ENCODE data around the gene DLEC1. TPM values are rescaled to one million over a fixed set of nuclear protein-coding genes. Genes with fewer than 3 reads are reported as not detected.
A peak's percentile ranks its signal among the peaks of the same experiment; 100 is the strongest.

The DLEC1 gene
- total and polyA plus RNA-seq, 2 of the 4 experiments (the other 2 are of a cell fraction), result 0.03 TPM; not detected in 1

DNA sequence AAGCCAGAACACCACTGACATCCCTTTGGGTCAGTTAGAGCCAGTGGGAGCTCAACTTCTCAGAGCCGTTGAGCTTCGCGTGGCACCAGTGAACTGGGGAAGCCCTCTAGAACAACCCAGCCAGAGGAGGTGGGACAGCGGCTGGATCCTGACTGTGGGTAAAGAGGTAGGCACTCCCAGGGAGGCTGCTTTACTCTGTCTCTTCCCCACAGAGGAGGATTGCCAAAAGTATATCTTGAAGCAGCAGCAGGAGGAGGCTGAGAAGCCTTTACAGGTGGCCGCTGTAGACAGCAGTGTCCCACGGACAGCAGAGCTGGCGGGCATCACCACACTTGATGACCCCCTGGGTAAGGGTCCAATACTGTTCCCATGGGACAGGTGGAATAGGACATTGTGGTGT is 100.6 kb downstream of the DLEC1 start:
- peak overlapping the region; percentile 96; the same call in 1 of the 2 replicates for H3K4me3 ChIP-seq (ENCODE audit: insufficient read depth, low read depth, low read length)
- peak overlapping the region; percentile 89 for H2AK9ac ChIP-seq (replicated peaks; ENCODE audit: low read depth, low read length, poor library complexity)
- peak overlapping the region; percentile 96 for H2AFZ ChIP-seq (replicated peaks; ENCODE audit: low read length, poor library complexity)
- H3K4ac ChIP-seq (ENCODE audit: low read depth, low read length), result peak overlapping the region; percentile 95; the same call in 1 of the 2 replicates
- POLR2A ChIA-PET (ENCODE audit: unreplicated experiment), result interaction anchor here (0.8 kb wide), 1 partner anchor 25 kb away, joined by 3 read pairs; the partner anchor contains the start of gene OXSR1
- H4K20me1 ChIP-seq (ENCODE audit: insufficient read depth, low read length), result no peaks in the 10 kb centered on the region
- H3K79me1 ChIP-seq (ENCODE audit: low read depth in 1 of 2, low read length in 2 of 2), result peaks cover 27 to 63% of the 10 kb centered on the region in 2 experiments
- ATAC-seq (ENCODE audit: low read depth) (no peak), DNase-seq (no peak)
- H3K23ac ChIP-seq (ENCODE audit: low read depth, low read length), result peak overlapping the region; percentile 66; the same call in 1 of the 2 replicates
- in situ Hi-C loops (cut with MboI; ENCODE audit: low sequenced_read_pairs), result loop anchor here (10.0 kb wide), 1 partner anchor 345 kb away; no protein-coding TSS in a partner anchor
- H3K36me3 ChIP-seq (ENCODE audit: control insufficient read depth, insufficient read depth, low read length), result peaks cover 19% of the 10 kb centered on the region
- H3K14ac ChIP-seq (replicated peaks; ENCODE audit: low read depth, low read length), result peak overlapping the region; percentile 73
- intact Hi-C loops (cut with micrococcal nuclease), result loop anchor here (2.0 kb wide), 1 partner anchor 57 kb away; no protein-coding TSS in a partner anchor
- H3K27me3 ChIP-seq (ENCODE audit: control insufficient read depth, insufficient read depth, low read length), result no peaks in the 10 kb centered on the region
- H3K27ac ChIP-seq (ENCODE audit: insufficient read depth, low read length), result no peak overlapping the region
- no peak overlapping the region for H2BK15ac ChIP-seq (ENCODE audit: low read depth, low read length)
- BruUV-seq (replicated peaks), result no TSS peak
- peaks cover 24% of the 10 kb centered on the region for H3K9me1 ChIP-seq (ENCODE audit: insufficient read depth, low read length)
- no peak overlapping the region for H4K5ac ChIP-seq (ENCODE audit: low read depth, low read length)
- dilution Hi-C loops (cut with HindIII; ENCODE audit: low sequenced_read_pairs, unreplicated experiment), result no loop called here
- H3K9me3 ChIP-seq (ENCODE audit: control insufficient read depth, insufficient read depth, low read length), result no peaks in the 10 kb centered on the region
- no peak overlapping the region for H2BK120ac ChIP-seq (ENCODE audit: low read depth, low read length)
- peak overlapping the region in 1 of 2 experiments; percentile 90; a peak in 3 of 4 replicates for H4K8ac ChIP-seq (ENCODE audit: low read depth in 2 of 2, low read length in 2 of 2)
- 0 out of 2 replicates have a peak overlapping the region, but pooled peaks have one; percentile 95 for H3K9ac ChIP-seq (ENCODE audit: low read depth, low read length)
- H3K4me1 ChIP-seq (ENCODE audit: control insufficient read depth, insufficient read depth, low read length), result peaks cover 13% of the 10 kb centered on the region
- no peak overlapping the region for H2BK5ac ChIP-seq (ENCODE audit: low read depth, low read length, poor library complexity, severe bottlenecking)
- CTCF ChIA-PET, result interaction anchor here (0.6 kb wide), 1 partner anchor 159 kb away, joined by 3 read pairs; no protein-coding TSS in a partner anchor
- H3K18ac ChIP-seq (ENCODE audit: low read depth, low read length), result no peak overlapping the region
- no peak overlapping the region; the same call in 1 of the 2 replicates for H2AK5ac ChIP-seq (ENCODE audit: low read depth, low read length)
- no CpG with 5 or more reads among the region's 7 CpGs for WGBS, 2 experiments (ENCODE audit: extremely low coverage in 2 of 2, insufficient read length in 1 of 2)
- H2BK20ac ChIP-seq (ENCODE audit: low read depth, low read length), result no peak overlapping the region
- H4K91ac ChIP-seq (ENCODE audit: insufficient read depth, low read depth, low read length), result no peak overlapping the region
- peak overlapping the region; percentile 98 for H3K4me2 ChIP-seq (ENCODE audit: low read depth, low read length)
- H3K56ac ChIP-seq (ENCODE audit: extremely low read depth, insufficient read depth, low read length), result no peak overlapping the region
- TF ChIP-seq RFX5 (IDR thresholded peaks at IDR 0.05; ENCODE audit: low read depth, low read length), result no peak
- TF ChIP-seq NFE2L2 (IDR thresholded peaks at IDR 0.05; ENCODE audit: low read depth, low read length), result no peak
- no peak for TF ChIP-seq BHLHE40 (IDR thresholded peaks at IDR 0.05; ENCODE audit: low read depth, low read length)
- TF ChIP-seq CHD1 (IDR thresholded peaks at IDR 0.05; ENCODE audit: low read depth, low read length), result no peak
- no peak for TF ChIP-seq RAD21 (IDR thresholded peaks at IDR 0.05; ENCODE audit: low read length)
- TF ChIP-seq, protein P1, sequence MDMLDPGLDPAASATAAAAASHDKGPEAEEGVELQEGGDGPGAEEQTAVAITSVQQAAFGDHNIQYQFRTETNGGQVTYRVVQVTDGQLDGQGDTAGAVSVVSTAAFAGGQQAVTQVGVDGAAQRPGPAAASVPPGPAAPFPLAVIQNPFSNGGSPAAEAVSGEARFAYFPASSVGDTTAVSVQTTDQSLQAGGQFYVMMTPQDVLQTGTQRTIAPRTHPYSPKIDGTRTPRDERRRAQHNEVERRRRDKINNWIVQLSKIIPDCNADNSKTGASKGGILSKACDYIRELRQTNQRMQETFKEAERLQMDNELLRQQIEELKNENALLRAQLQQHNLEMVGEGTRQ (IDR thresholded peaks at IDR 0.05; ENCODE audit: low read depth, low read length), result no peak
